HG03342 (cell line): Measurements from ENCODE around the gene SGTA.

Experiments used
- ATAC-seq: cut with Tn5 transposase; IDR thresholded peaks from one replicate; pipeline ENCODE4 v1.9.1; 2021; ENCODE audit warnings: mild to moderate bottlenecking, moderate library complexity; ENCODE audit not compliant: unreplicated experiment

SGTA gene

DNA sequence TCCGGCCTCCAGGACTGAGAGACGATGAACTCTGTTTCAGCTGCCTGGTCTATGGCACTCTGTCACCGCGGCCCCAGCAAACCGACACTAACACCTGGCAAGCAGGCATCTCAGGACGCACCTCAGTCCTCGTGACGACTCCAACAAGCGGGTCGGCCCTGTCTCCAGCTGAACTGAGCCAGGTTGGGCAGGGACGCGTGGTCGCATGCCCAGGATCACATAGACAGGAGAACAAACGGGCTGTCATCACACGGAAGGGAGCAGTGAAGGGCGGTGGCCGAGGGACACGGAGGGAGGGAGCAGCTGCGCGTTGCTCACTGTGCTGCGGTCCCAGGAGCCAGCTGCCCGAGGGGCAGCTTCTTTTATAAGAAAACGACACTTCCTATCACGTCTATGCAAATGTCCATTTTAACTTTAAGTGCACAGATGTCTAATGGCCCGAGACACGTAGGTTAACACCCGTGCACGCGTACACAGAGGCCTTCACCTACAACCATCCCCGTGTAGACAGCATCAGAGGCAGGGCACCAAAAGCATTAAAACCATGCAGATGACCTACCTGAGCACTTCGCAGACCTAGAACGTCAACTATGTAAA is 8.9 kb downstream of the SGTA start:
- no peak for ATAC-seq

DNA sequence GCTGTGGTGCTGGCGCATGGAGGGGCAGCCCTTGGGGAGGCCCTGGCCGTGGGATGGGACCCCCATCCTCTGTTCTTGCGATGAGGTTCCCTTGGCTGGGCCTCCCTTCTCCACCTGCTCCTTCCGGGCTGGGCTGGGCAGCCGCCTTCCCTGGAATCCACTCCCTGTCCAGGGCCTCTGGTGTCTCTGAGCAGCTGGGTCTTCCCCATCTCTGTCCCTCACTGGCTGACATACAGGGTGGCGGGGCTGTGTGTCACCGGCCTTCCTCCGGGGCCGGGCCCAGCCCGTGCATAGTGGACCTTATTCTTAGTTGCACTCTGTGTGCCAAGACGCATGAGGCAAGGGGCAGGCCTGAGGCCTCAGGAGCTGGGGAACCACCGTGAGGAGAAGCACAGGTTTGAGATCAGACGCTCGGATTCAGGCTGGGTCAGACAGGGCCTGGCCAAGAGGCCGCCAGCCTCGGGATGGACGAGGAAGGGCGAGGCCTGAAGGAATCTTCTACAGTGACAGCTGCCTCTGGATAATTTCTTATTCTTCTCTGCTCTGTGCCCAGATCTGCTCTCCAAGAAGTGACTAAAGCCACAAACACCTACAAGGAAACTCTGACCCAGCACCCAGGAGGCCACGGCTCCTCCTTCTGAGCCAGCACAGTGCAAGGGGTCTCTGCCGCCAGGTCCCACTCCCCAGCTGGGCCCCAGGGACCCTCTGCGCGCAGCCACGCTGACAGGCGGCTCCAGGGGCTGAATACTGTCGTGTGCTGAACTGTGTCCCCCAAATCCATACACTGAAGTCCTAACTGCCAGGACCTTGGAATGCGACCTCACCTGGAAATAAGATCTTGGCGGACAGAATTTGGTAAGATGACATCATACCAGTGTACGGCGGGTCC is 11.0 kb downstream of the SGTA start:
- ATAC-seq, result no peak

DNA sequence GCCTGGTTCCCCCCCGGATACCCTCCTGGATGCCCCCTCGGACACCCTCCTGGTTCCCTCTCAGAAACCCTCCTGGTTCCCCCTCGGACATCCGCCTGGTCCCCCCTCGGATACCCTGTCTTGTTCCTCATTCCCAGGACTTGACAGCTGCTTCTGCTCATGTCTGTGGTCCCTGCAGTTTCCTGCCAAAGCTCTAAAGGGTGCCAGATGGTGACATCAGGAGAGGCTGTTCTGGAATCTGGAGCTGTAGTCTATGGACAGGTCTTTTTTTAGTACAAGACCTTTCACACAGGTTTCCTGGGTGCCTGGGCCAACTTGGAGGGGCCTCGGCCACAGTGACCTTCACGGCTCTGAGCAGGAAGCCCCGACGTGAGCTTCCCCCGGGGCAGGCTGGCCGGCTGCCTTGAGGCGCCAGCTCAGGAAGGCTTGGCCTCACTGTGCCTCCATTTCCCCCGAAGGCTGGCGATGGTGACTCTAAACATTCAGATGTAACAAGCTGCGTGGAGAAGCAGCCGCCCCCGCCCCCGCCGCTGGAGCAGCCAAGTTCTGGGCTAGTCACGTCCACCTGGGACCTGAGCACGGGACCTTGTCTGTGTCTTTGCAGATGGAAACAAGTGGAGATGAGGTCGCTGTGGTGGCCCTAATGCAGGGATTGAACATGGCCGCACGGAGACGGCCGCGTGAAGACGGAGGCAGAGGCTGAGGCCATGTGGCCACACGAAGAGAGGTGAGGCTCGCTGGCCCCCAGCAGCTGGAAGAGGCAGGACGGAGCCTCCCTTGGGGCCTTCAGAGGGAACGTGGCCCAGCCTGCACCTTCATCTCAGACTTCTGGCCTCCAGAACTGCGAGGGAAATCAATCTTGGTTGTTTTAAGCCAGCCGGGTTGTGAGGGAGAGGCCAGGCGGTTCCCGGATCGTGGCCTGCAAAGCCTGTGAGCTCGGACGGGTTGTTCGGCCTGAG is 12.7 kb downstream of the SGTA start:
- ATAC-seq, result no peak

DNA sequence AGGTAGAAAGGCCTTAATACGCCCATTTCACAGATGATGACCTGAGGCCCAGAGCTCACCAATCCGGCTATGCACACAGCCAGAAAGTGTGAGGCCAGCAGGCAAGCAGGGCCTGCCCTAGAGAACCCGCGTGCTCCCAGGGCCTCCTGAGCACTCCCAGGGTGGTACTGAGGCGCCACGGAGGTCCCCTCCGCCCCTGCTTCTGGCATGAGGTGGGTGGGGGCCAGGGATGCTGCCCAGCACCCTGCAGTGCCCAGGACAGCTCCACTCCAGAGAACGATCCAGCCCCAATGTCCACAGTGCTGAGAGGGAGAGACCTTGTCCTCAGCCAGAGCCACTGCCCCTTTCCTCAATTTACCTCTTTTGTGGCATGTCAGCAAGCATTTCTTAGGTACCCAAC is 13.9 kb downstream of the SGTA start:
- no peak for ATAC-seq

DNA sequence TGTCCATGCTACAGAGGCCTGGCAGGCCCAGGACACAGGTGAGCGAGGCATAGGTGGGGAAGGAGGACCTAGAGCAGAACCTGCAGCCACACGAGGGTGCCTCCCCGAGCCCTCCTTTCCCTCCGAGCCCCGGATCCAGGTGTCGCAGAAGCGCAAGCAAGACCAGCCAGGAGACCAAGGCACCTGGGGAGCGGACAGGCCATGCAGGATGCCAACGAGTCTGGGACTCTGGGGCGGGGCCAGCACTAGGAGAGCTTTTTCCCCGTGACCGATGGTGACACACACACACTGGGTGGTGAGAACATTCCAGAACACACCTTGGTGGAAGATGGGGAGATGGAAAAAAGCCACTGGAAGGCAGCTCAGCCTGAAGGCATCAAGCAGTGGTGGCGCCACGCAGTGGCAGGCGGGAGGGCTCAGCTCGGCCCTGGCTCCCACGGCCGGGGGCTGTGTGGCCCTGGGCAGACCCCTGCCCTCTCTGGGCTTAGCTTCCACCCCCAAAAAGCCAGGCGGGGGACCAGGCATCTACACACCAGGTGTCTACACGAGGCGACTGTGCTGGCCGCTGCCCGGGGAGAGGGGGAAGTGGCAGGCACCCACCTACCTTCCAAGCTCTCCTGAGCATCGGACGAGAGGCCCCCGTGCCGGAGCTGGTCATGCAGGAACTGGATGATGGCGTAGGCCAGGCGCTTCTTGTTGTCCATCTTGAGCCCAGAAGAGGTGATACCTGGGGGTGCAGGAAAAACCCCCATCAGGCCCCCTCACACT is 14.5 kb downstream of the SGTA start:
- ATAC-seq, result no peak

DNA sequence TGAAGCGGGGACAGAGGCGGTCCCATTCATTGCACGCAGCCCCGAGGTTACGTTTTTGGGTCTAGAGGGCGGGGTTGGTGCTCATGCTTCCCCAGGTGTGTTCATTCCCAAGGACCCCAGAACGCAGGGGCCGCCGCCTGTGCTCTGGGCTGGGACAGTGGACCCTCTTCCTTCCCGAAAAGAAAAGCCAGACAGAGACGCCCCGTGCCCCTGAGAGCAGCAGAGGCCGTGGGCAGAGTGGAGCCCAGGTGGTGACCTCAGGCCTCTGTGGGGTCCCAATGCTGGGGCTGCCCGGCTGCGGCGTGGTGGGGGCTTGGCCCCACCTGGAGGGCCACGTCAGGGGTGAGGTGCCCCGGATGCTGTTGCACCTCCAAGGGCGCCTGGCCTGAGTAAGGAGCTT is 15.4 kb downstream of the SGTA start:
- ATAC-seq, result no peak

DNA sequence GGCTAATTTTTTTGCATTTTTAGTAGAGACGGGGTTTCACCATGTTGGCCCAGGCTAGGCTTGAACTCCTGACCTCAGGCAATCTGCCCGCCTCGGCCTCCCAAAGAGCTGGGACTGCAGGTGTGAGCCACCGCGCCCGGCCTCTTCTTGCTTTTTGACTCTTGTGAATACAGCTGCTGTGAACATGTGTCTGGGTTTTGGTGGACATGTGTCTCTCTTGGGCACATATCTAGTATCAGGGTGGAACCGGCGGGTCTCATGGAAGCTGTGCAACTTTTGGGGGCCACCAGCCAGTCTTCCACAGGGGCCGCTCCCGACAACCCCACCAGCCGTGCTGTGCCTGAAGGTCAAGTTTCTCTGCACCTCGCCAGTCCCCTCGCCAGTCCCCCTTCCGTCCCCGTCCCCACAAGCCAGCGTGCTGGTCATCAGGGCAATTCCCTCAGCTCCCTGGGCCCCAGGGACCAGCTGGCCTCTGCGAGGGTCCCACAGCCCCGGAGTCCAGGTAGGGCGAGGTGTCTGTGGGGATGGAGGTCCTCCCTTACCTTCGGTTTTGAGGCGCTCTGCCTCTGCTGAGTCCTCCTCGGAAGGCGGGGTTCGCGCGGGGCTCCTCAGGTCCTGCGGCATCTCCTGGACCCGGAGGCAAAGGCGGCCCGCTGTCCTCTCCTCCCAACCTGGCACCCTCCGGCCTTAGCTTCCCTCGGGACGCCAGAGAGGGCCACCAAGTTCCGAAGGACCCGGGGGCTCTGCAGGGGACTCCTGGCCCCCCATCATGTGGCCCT is 16.3 kb downstream of the SGTA start:
- no peak for ATAC-seq

DNA sequence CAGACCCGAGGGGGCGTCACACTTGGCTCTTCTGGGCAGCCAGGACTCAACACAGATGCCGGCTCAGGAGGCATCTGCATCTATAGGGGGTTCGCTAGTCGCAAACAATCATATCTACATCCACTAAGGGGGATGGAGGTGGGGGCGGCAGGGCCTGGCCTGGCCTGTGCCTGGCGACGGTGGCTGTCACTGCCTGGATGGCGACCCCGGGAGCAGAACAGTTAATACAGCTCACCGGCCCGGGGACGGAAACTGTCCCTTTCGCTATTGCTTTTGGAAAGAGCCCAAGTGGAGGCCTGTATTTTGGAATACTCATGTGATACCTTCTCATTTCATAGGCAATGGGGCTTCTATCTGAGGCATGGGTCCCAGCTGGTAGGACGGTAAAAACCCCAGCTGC is 17.7 kb downstream of the SGTA start:
- ATAC-seq, result no peak

DNA sequence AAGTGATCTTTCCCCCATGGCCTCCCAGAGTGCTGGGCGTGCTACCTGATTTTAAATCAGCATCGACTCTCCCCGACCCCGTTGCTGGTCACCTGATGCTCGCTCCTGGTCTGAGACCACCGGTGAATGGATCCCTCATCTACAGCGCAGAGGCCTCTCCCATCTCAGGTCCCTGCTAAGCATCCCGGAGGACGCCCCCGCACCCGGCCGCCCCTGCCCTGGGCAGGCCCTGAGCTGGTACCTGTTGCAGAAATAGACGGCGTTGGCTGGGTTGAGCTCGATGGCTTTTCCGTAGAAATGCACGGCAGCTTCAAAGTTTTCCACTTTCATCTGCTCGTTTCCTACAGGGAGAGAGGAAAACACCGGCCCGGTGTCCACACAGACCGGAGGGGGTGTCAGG is 18.1 kb downstream of the SGTA start:
- ATAC-seq, result no peak

DNA sequence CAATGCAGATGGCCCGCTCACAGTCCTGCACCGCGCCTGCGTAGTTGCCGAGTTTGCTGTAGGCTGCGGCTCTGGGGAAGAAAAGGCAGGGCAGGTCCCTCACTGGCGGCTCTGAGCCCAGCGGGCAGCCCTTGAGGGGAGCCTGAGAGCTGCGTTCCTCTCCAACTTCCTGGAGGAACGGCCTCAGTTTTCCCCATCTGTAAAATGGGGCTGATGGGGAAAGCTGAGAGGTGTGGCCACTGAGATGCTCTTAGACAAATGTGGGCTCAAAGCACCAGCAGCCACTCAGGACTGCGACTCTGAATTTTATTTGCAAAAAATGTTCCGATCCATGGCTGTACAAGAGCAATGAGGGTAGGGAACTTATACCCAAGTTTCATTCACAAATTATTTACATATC is 19.4 kb downstream of the SGTA start:
- ATAC-seq, result no peak

DNA sequence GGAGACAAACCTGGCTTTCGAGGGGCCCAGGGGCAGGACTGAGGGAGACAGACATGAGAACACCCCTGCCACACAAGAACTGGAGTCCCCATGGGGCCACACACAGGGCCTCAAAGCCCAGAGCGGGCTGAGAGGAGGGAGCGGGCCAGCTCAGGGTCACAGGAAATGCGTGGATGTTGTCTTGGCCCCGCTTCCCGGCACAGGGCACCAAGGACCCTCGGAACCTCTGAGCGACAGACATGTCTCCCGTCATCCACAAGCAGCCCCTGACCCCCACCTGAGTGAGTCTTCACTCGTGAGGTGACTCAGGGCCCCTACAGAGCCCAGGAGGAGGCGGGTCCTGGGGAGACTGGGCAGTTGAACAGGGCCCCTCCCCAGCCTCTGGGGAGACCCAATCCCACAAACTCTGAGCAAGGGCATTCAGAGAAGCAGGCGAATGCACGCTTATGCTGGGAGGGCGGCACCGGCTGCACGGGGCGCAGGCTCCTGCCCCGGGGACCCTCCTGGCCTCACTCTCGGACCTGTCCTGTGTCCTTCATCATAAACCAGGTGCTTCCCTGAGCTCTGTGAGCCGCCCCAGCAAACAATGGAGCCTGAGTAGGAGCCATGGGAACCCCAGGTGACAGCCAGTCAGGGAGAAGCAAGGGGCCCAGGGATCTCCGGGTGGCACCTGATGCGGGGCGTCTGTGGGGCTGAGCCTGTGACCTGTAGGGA is 20.1 kb downstream of the SGTA start:
- no peak for ATAC-seq

DNA sequence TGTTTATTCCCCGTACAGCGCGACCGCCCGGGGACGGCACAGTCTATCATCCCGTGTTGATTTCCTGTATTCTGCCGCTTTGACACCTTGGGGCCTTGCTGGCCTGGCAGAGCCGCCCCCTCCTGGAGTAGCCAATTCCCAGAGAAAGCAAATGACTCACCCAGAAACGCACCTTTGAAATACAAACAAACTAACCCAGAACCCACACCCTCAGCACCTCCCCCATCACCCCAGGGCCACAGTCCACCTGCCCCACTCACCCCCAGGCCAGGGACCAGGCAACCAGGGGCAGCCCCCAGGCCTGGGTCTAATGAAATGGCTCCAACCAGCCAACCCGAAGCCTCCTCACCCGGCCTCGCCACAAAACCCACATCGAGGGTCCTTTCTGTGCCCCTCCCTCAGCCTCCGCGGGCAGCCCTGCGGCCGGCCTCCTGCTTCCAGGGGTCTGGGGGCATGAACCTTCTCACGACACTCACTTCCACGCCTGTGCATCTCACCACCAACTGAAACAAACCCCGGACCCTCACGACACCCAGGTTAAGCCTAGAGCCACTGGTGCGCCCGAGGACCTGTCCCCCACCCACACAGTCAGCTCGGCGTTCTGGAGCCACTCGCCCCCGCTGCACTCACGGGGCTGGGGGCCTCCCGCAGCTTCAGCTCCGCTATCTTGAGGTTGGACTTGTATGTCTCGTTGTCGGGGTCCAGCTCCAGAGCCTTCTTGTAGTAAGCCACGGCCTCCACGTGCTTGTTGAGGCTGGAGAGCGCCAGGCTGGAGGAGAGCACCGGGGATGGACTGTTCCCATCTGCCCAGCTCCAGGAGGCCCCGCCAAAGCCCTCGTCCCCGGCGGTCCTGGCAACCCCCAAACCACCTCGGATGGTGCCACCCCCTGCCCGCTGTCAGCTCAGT is 20.9 kb downstream of the SGTA start:
- ATAC-seq, result no peak

DNA sequence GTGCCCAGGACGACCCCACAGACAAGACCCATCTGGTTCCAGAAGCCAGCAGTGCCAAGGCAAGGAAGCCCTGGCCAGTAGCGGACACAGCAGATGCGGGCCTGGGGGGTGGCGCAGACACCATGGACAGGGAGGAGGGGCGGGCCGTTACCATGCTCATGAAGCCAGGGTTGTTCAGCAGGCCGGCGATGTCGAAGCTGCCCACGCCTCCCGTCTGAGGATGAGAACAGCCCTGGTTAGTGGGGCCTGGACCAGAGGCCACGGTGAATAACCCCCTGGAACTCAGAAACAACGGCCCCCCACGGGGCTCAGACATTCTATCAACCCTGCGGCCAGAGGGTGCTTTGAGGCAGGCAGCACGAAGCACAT is 21.8 kb downstream of the SGTA start:
- no peak for ATAC-seq

DNA sequence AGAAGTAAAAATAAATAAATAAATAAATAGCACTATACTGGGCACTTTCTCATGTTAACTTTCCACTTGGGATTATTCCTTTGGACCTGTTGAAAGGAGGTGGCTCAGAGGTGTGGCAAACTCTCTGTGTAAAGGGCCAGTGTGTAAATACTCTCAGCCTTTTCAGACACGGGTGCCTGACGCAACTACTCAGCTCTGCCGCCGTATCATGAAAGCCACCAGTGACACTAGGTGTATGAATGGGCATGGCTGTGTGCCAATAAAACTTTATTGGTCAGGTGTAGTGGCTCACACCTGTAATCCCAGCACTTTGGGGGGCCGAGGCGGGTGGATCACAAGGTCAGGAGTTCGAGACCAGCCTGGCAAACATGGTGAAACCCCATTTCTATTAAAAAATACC is 23.1 kb downstream of the SGTA start:
- ATAC-seq, result no peak

DNA sequence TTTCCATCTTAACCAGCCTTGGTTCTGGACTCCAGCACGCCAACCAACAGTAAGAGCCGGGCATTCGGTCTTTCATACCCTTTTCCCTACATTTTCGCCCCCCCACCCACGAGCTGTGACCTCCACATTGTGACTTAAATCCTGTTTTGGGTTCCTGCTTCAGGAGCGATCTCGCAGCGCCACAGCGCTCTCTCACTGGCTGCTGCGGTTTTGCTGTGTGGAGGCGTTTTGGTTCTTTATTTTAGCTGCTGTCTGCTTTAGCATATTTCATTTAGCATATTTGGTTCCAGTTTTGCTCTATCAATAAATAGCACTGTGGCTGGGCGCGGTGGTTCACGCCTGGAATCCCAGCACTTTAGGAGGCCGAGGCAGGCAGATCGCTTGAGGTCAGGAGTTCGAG is 23.7 kb downstream of the SGTA start:
- no peak for ATAC-seq

DNA sequence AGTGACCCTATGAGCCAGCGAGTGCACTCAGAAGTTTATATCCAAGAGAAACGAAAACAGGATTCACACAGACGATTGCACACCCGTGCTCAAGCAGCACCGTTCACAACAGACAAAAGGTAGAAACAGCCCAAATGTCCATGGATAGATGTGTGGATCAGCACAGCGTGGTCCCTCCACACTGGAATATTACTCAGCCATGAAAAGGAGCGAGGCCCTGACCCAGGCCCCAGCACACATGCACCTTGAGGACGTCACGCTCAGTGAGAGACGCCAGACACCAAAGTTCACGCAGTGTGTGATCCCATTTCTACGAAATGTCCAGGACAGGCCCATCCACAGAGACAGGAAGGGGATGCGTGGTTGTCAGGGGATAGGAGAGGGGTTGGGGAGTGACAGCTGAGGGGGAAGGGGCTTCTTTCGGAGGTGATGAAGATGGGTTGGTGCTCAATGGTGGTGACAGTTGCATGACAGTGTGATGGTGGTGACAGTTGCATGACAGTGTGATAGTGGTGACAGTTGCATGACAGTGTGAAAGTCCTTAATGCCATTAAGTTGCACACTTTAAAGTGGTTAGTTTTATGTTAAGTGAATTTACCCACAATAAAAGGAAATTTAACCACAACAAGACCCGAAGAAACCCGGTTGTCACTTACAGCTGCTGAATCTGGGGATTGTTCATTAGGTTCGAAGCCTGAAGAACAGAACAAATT is 24.3 kb downstream of the SGTA start:
- ATAC-seq, result no peak

DNA sequence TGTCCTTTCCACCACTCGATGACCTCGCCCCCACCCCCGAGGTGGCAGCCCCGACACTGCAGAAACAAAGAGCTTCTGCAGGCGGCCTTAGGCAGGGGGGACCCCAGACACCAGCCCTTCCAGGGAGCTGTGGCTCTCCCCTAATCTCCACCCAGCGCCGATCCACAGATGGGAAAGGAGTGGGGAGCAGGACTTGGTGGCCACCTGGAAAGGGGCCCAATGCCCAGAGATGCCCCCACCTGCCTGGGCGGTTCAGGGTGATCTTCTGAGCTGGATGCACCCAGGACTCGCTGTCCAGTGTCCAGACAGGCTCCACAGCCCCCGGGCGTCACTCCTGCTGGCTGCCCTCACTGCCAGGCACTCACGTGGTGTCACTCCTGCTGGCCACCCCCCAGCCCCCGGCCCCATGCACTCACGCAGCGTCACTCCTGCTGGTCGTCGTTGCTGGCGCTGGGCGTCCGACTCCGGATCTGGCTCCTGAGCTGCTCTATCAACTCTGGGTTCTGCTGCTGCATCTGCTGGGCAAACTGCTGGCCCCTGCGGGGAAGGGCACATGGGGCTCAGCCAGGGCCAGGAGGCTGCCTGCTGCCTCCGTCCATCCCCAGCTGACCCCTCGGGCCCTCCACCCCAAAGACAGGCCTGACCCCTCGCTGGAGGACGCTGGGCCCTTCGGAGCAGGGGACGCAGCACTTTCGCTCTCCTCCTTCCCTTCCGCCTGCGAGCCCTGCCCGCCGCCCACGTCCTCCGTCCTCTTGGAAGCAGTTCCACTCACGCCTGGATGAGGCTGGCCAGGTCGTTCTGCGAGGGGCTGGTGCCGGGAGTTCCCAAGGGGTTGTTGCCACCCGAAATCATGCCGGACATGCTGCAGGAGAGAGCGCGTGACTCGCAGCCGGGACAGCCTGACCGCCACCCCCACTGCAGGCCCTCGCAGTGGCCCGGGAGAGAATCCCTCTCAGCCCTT is 25.9 kb downstream of the SGTA start:
- ATAC-seq, result no peak
